Loucy (cell line): ENCODE data around the gene KCNH1.

ENCODE experiments used
- EZH2phosphoT487 ChIP-seq: fragments of 200-600 bp; IDR thresholded peaks from 2 replicates; pipeline ENCODE4 v1.6.1; 2018; ENCODE audit warnings: antibody characterized with exemption, mild to moderate bottlenecking, moderate library complexity, borderline replicate concordance
- TF ChIP-seq, protein P1 (sequence below): fragments of 200-600 bp; sonication (generic); conservative IDR thresholded peaks from 2 replicates; pipeline ENCODE4 v1.5.1; 2014; ENCODE audit warnings: mild to moderate bottlenecking, antibody characterized with exemption, low read length

GRCh38 chr1:210738256-210738655 is 395.7 kb downstream of the KCNH1 start:
- TF ChIP-seq, protein P1, sequence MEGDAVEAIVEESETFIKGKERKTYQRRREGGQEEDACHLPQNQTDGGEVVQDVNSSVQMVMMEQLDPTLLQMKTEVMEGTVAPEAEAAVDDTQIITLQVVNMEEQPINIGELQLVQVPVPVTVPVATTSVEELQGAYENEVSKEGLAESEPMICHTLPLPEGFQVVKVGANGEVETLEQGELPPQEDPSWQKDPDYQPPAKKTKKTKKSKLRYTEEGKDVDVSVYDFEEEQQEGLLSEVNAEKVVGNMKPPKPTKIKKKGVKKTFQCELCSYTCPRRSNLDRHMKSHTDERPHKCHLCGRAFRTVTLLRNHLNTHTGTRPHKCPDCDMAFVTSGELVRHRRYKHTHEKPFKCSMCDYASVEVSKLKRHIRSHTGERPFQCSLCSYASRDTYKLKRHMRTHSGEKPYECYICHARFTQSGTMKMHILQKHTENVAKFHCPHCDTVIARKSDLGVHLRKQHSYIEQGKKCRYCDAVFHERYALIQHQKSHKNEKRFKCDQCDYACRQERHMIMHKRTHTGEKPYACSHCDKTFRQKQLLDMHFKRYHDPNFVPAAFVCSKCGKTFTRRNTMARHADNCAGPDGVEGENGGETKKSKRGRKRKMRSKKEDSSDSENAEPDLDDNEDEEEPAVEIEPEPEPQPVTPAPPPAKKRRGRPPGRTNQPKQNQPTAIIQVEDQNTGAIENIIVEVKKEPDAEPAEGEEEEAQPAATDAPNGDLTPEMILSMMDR = no peak
- no peak for TF ChIP-seq EZH2phosphoT487
